NCI-H187 treated with DMSO at 0.1 percent for 48 hours (cell line): ENCODE results near the gene FTSJ1.
A peak's percentile ranks its signal among the peaks of the same experiment; 100 is the strongest.
"Not testable (repeated sequence)": the region's sequence is repeated elsewhere in the genome, so short reads cannot be mapped to it uniquely, and the experiment has no call there.

Experiments used
- DNase-seq: peaks from one replicate; lab custom pipeline; 2025; lab: John Stamatoyannopoulos, UW

Gene FTSJ1

DNA sequence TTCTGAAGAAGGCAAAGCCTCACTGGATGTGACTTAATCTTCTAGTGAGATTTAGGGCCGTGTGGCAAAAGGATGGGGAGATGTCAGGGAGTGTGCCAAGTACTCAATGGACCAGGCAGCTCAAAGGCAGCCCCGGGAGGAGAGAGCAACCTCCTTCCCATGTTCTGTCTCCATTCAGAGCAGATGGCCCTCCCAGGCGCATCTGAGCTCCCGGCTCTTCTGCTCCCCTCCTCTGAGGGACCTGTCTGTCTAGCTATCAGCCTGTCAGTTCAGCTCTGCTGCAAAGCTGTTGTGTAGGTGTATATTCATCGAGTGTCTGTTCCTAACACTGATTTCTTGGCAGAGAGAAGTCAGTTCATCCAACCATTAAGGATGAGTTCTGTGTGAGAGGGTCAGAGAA lies 21.9 kb downstream of the FTSJ1 start:
- DNase-seq = no peak

DNA sequence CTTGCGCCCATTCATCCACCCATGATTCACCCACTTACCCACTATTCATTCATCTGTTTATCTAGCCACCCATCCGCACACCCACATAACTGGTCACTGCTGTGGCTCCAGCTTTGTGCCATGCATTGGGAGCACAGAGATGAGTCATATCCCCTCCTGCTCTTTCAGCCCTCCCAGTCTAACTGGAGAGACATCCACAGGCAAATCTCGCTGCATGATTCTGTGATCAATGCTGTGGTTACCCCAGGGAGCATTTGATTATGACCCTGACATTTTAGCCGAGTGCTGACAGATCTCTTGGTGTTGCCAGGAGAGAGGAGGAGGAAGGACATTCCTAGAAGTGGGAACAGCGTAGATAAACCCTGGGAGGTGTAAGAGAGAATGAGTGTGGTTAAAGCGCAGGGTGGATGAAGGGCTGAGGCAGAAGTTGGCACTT lies 22.4 kb downstream of the FTSJ1 start:
- DNase-seq = no peak

DNA sequence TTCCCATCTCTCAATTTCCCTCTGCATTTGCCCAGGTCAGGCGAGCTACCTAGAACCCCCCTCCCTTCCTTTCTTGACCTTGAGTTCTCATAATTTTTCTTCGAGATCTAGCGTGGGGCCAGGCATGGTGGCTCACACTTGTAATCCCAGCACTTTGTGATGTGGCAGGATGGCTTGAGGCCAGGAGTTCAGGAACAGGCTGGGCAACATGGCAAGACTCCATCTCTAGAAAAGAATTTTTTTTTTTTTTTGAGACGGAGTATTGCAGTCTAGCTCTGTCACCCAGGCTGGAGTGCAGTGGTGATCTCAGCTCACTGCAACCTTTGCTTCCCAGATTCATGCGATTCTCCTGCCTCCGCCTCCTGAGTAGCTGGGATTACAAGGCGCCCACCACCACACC lies 28.3 kb downstream of the FTSJ1 start:
- no peak for DNase-seq

- DNase-seq = no peak
These were observed 29.5 kb downstream of the FTSJ1 start for GRCh38 chrX:48505481-48505880.

- DNase-seq = no peak
These were observed 31.2 kb downstream of the FTSJ1 start for GRCh38 chrX:48507246-48507645.

DNA sequence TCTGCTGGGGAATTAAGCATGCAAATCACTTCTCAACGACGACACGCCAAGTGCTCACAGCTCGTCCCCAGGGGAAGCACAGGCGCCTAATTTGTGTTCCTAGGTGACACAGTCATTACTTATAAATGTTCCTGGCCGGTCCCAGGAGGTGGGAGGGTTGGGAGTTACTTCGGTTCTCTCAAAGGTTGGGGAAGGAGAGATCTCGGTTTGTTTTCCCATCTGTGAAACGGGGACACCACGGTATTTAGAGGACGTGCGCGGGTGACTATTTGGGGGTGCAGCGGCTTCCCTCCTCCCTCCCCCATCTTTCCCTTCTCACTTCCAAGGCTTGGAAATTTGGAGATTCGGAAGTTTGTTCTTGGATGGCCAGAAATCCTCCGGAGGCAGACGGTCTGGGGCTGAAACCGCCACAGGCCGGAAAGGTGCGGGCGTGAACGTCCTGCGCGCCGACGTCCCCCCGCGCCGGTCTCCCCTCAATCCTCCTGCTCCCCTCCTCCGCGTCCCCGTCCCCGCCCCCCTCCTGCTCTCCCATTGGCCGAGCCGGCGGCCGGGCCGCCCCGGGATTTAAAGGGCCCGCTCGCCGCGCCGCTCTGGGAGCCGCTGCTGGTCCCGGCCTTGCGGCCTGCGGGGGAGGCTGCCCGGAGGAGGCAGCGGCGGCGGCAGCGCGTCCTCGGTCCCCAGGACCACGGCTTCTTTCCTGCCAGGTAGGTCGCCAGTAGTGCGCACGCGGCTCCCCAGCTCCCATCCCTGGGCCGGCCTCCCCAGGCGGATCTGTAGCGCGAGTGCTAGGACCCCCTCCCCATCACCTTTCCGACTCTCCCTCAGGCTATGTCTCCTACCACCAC lies 32.6 kb downstream of the FTSJ1 start, which contains the start of gene PORCN:
PORCN (plus strand) TSS at position 593 of the 845 bp plus-strand sequence. CDS start 829 bp downstream, outside the sequence.
- DNase-seq = no peak

DNA sequence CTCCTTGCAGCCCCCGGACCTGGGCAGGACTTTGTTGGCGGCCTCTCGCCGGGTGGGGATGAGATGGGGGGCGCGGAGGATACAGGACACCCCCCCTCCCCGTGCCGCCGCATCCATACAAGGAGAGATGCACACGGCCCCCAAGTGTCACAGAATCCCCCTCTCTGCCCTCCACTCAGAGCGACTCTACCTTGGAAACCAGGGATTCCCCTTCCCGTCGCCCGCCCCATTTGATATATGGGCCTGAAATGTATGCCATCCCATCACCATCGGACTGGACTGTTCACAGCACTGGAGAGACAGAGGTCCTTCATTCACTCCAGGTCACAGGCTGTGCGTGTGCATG lies 33.2 kb downstream of the FTSJ1 start:
- no peak for DNase-seq

DNA sequence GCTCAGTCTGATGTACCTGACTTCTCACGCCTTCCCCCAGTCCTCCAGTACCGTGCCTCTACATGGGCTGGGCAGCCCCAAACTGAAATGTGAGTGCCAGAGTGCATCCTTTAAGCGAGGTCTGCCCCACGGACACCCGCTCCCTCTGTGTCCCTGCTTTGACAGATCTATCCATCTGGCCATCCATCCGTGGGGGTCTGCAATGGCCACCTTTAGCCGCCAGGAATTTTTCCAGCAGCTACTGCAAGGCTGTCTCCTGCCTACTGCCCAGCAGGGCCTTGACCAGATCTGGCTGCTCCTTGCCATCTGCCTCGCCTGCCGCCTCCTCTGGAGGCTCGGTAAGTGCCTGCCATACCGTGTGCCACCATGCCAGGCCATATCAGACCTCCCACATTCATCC lies 33.6 kb downstream of the FTSJ1 start:
- no peak for DNase-seq

DNA sequence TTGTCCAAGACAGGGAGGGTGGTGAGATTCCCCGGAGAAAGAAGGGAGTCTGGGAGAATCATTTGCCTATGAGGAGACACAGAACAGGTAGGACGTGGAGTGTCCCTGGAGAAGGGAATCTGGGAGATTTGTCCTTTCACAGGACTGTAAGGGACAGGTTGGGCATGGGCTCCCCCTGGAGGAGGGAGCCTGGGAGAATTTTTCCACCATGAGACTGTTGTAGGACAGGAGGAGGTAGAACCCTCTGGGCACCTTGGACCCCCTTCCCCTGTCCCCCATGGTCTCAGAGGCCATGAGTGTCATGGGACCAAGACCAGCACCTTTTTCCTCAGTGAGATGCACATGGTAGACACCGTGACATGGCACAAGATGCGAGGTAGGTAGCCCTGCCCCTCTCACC lies 35.6 kb downstream of the FTSJ1 start:
- DNase-seq = no peak

GRCh38 chrX:48512371-48512935 lies 36.5 kb downstream of the FTSJ1 start:
- no peak for DNase-seq

GRCh38 chrX:48513670-48514069 lies 37.7 kb downstream of the FTSJ1 start:
- no peak for DNase-seq

- no peak for DNase-seq
These were observed 38.3 kb downstream of the FTSJ1 start for GRCh38 chrX:48514126-48514806.

DNA sequence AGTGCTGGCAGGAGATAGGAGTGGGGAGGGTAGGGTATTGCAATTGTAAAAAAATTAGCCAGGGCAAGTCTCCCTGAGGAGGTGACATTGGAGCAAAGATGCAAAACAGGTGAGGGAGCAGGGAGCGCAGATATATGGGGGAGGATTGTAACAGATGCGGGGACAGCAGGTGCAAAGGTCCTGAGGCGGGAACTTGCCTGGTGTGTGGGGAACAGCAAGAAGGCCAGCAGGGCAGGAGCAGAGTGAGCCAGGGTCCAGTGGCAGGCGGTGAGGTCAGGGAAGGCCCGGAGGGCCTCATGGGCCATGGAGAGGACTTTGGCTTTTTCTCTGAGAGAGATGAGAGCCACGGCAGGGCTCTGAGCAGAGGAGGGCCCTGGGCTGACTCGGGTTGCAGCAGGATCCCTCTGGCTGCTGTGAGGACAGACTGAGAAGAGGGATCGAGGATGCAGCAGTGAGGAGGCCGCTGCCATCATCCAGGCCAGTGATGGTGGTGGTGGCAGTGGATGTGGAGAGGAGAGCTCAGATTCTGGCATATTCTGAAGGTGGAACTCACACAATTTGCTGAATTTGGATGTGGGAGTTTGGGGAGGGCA lies 39.0 kb downstream of the FTSJ1 start:
- DNase-seq = no peak

GRCh38 chrX:48515842-48516241 lies 39.8 kb downstream of the FTSJ1 start:
- no peak for DNase-seq

- no peak for DNase-seq
These were observed 40.3 kb downstream of the FTSJ1 start for GRCh38 chrX:48516285-48516684.

DNA sequence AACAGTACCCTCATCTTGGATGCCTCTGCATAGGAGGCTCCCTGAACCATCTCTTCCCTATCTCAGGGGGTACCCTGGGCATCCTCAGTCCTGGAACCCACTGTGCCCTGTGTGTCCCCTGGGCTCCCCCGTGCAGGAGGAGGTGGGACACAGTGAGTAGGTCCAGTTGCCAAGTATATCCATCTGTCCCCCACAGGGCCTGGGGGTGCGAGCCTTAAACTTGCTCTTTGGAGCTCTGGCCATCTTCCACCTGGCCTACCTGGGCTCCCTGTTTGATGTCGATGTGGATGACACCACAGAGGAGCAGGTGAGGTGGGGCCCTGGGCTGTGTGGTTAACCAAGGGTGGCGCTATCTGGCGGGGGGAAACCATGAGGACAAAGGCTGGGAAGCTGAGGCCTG lies 41.0 kb downstream of the FTSJ1 start:
- no peak for DNase-seq

GRCh38 chrX:48519481-48519880 lies 43.5 kb downstream of the FTSJ1 start:
- not testable (repeated sequence) for DNase-seq

DNA sequence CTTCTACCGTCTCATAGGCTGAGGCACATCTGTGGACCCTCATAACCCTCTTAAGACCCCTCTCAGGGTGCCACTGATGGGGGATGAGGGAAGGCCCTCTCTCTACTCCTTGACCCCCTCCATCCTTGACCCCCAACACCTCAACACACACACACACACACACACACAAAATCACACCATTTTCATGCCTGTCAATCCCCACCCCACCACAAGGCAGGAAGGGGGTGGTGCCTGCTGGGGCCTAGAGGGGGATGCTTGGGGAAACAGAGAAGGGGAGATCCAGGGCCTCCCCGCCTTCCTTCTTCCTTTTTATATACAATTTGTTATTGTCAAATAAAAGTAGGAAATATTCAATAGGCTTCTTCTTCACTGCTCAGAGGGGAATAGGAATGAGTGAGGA lies 44.5 kb downstream of the FTSJ1 start:
- DNase-seq = no peak

- DNase-seq = no peak
These were observed 45.0 kb downstream of the FTSJ1 start for GRCh38 chrX:48520976-48521352.

DNA sequence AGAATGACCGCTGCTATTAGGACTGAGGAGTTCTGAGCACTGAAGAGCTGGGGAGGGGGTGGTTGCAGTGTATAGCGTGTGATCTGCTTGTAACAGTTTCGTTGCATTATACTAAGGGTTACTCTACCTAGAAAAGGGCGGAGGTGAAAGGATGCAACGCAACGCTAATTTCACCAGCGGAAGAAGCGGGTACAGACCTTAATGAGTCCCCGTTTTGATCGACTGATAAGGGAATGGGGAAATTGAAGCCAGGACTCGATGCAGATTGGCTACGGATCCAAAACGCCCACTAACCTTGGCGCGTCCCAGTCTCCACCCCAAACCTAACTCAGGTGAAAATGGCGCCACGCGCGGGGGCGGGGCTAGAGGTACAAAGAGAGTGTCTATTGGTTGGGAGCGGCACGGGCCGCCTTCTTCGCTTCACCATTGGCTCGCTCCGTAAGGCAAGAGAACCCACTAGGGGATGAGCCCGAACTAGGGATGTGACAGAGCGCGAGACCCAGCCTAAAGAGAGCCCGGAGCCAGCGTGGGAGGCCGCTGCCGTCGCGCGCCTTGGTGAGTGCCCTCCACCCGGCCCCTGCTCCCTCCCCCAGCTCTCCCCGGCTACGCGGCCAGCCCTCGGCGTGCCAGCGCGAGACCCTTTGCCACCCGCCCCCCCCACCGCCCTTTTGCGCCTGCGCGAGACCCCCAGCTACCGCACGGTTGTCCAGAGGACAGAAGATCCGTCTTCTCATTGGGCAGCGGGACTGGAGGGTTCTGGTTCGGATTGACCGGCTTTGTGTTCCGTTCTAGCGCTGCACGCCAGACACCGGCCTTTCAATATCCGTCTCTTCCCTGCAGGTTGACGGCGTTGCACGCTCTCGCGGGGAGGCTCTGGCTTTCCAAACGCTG lies 45.6 kb downstream of the FTSJ1 start, which contains the start of gene EBP:
EBP (plus strand) TSS at position 456 of the 891 bp plus-strand sequence. CDS start 1,964 bp downstream, outside the sequence.
- peak; percentile 68 for DNase-seq

DNA sequence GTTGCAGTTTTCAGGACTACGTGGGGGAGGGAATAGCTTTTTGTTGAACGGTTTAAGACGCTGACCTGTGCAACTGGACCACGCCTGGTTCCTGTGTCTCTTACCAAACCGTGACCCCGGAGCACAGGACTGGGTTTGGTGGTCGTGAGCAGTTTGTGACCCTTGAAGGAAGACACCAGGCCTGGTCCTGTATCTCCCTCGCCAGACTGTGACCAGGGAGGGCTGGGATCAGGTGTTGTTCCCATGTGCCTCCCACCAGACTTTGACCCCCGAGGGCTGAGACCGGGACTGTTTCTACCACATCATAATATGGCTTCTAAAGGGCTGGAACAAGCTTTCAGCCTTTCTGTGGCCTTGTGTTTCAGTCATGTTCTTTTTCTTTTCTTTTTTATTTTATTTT lies 46.3 kb downstream of the FTSJ1 start:
- DNase-seq = no peak

DNA sequence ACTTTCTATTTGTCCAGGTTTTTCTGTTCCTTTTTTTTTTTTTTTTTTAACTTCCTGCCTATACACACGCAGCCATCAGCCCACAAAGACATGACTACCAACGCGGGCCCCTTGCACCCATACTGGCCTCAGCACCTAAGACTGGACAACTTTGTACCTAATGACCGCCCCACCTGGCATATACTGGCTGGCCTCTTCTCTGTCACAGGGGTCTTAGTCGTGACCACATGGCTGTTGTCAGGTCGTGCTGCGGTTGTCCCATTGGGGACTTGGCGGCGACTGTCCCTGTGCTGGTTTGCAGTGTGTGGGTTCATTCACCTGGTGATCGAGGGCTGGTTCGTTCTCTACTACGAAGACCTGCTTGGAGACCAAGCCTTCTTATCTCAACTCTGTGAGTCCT lies 47.7 kb downstream of the FTSJ1 start:
- DNase-seq = no peak
